SK-N-MC (cell line): Measurements from ENCODE around the gene TLCD5.

ENCODE experiments used
- EZH2 ChIP-seq: fragments of 200-600 bp; sonication (generic); IDR thresholded peaks from one replicate; pipeline ENCODE4 v1.6.1; 2017; ENCODE audit warnings: antibody characterized with exemption
- POLR2AphosphoS5 ChIP-seq: IDR thresholded peaks from 2 replicates; pipeline ENCODE4 v1.6.1; 2012; ENCODE audit warnings: mild to moderate bottlenecking, low read depth, low read length, borderline replicate concordance

- TF ChIP-seq EZH2 (no peak), POLR2AphosphoS5 (no peak)
These were observed 50.0 kb downstream of the TLCD5 start for GRCh38 chr11:120375076-120375475.
